Inflammatory macrophage treated with lipopolysaccharide for 4 hours (primary cell): ENCODE results near the gene RAD9B.
"Not testable (repeated sequence)": the region's sequence is repeated elsewhere in the genome, so short reads cannot be mapped to it uniquely, and the experiment has no call there.

Experiments
- DNase-seq: peaks from one replicate; pipeline ENCODE4 v3.0.0-alpha.2; 2020

Gene RAD9B

GRCh38 chr12:110501752-110502738 is at the start of gene RAD9B, which contains the start of gene VPS29:
TSS of gene RAD9B (plus strand) at chr12:110502331. CDS start at chr12:110502338, 7 bp downstream.
TSS of gene VPS29 (minus strand) at chr12:110502111. CDS start at chr12:110502051, 60 bp downstream.
- DNase-seq, result peak; percentile 100

GRCh38 chr12:110453569-110454296 is 48.4 kb upstream of the RAD9B start:
- DNase-seq, result no peak

GRCh38 chr12:110458756-110459155 is 43.4 kb upstream of the RAD9B start:
- DNase-seq, result no peak

- DNase-seq, result not testable (repeated sequence)
Observed at GRCh38 chr12:110461189-110461588, 40.9 kb upstream of the RAD9B start.

- no peak for DNase-seq
Observed at GRCh38 chr12:110465024-110465423, 37.1 kb upstream of the RAD9B start.

GRCh38 chr12:110465765-110466164 is 36.4 kb upstream of the RAD9B start:
- DNase-seq, result not testable (repeated sequence)

- DNase-seq, result no peak
Observed at GRCh38 chr12:110466791-110467190, 35.3 kb upstream of the RAD9B start.

- DNase-seq, result no peak
Observed at GRCh38 chr12:110467847-110468213, 34.3 kb upstream of the RAD9B start.

- DNase-seq, result peak; percentile 98
Observed at GRCh38 chr12:110468214-110469048, 33.7 kb upstream of the RAD9B start, which contains the start of the genes FAM216A and GPN3. TSS of gene FAM216A (plus strand) at chr12:110468845. CDS start at chr12:110468876, 31 bp downstream. TSS of gene GPN3 (minus strand) at chr12:110468257. CDS start at chr12:110468203, 54 bp downstream.

- no peak for DNase-seq
Observed at GRCh38 chr12:110475426-110475825, 26.7 kb upstream of the RAD9B start.

- DNase-seq, result peak; percentile 84
Observed at GRCh38 chr12:110498984-110499706, 3.0 kb upstream of the RAD9B start.

GRCh38 chr12:110501399-110501751 is 756 bp upstream of the RAD9B start:
- DNase-seq, result peak; percentile 75

GRCh38 chr12:110503432-110503831 is 1.3 kb downstream of the RAD9B start:
- DNase-seq, result no peak

GRCh38 chr12:110505332-110505731 is 3.2 kb downstream of the RAD9B start:
- DNase-seq, result no peak

- DNase-seq, result no peak
Observed at GRCh38 chr12:110508071-110508586, 6.0 kb downstream of the RAD9B start.

GRCh38 chr12:110513842-110514241 is 11.7 kb downstream of the RAD9B start:
- DNase-seq, result no peak

- no peak for DNase-seq
Observed at GRCh38 chr12:110514363-110514762, 12.2 kb downstream of the RAD9B start.

- no peak for DNase-seq
Observed at GRCh38 chr12:110516995-110517394, 14.9 kb downstream of the RAD9B start.

- not testable (repeated sequence) for DNase-seq
Observed at GRCh38 chr12:110518014-110518413, 15.9 kb downstream of the RAD9B start.

- not testable (repeated sequence) for DNase-seq
Observed at GRCh38 chr12:110520876-110521712, 19.0 kb downstream of the RAD9B start.
